ENCODE results near the gene ANKK1.

ANKK1 gene

GRCh38 chr11:113449743-113450142 is 62.2 kb downstream of the ANKK1 start:
- FAIRE-seq = no peak
- DNase-seq (ENCODE audit: insufficient read length, low spot score) = no peak

All from GM19239 (cell line).